Measurements from ENCODE around the gene STOM.

- no peak for TF ChIP-seq CTCF (IDR thresholded peaks at IDR 0.05)
- no peak for TF ChIP-seq POLR2A (IDR thresholded peaks at IDR 0.05)
These were observed 43.8 kb downstream of the STOM start for GRCh38 chr9:121326130-121326838.
